HUES6 (cell line): ENCODE measurements around the gene PLP1.
"Not testable (repeated sequence)": the region's sequence is repeated elsewhere in the genome, so short reads cannot be mapped to it uniquely, and the experiment has no call there.

Source experiments
- H3K27ac ChIP-seq: 2 replicates; pipeline ENCODE4 v1.7.0; 2013; ENCODE audit warnings: low read depth, mild to moderate bottlenecking, low read length, inconsistent platforms
- H3K27me3 ChIP-seq: 2 replicates; pipeline ENCODE4 v1.6.1; 2013; ENCODE audit warnings: low read length; ENCODE audit not compliant: control insufficient read depth, insufficient read depth
- H3K36me3 ChIP-seq: 2 replicates; pipeline ENCODE4 v1.6.1; 2013; ENCODE audit warnings: low read length; ENCODE audit not compliant: control insufficient read depth, insufficient read depth
- H3K4me1 ChIP-seq: 2 replicates; pipeline ENCODE4 v1.6.1; 2013; ENCODE audit warnings: low read length; ENCODE audit not compliant: control insufficient read depth, insufficient read depth
- H3K4me3 ChIP-seq: 2 replicates; pipeline ENCODE4 v1.5.1; 2013; ENCODE audit warnings: low read depth, low read length
- H3K9ac ChIP-seq: one replicate; pipeline ENCODE4 v1.6.1; 2013; ENCODE audit warnings: mild to moderate bottlenecking, low read length
- H3K9me3 ChIP-seq: 2 replicates; pipeline ENCODE4 v1.6.1; 2013; ENCODE audit warnings: low read depth, low read length; ENCODE audit not compliant: control insufficient read depth, insufficient read depth

PLP1 gene

GRCh38 chrX:103793545-103793940 lies 16.9 kb downstream of the PLP1 start:
- no peak overlapping the region for H3K9ac ChIP-seq
- H3K27me3 ChIP-seq = peaks cover 14% of the 10 kb centered on the region; the same call in 1 of the 2 replicates
- H3K4me1 ChIP-seq = peaks cover 5% of the 10 kb centered on the region; the same call in 1 of the 2 replicates
- no peak overlapping the region for H3K4me3 ChIP-seq
- no peaks in the 10 kb centered on the region for H3K9me3 ChIP-seq
- H3K36me3 ChIP-seq = peaks cover 35% of the 10 kb centered on the region
- no peak overlapping the region for H3K27ac ChIP-seq

- Histone ChIP-seq H3K27me3 (peaks cover 12% of the 10 kb centered on the region; the same call in 1 of the 2 replicates), H3K4me3 (no peak overlapping the region), H3K36me3 (peaks cover 30% of the 10 kb centered on the region), H3K4me1 (peaks cover 5% of the 10 kb centered on the region; the same call in 1 of the 2 replicates), H3K27ac (no peak overlapping the region), H3K9ac (no peak overlapping the region), H3K9me3 (no peaks in the 10 kb centered on the region)
Observed at GRCh38 chrX:103794119-103794518, 17.5 kb downstream of the PLP1 start.

DNA sequence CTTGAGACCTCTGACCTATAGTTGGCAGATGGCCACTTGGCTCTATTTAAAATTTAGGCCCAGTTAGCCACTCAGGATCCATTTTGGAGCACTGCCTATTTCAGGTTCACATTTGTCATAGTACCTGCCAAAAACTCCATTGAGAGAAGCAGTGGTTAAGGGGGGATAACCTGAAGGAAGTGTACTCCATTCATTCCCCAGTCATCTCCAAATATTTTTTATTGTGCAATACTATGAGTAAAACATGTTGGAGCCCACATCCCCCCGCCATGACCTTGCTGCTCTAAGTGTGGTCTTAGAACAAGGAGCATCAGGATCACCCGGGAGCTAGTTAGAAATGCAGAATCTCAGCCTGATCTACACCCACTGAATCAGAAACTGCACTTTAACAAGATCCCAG lies 21.1 kb downstream of the PLP1 start:
- H3K27me3 ChIP-seq = peaks cover 28% of the 10 kb centered on the region; the same call in 1 of the 2 replicates
- H3K27ac ChIP-seq = no peak overlapping the region
- H3K4me1 ChIP-seq = no peaks in the 10 kb centered on the region; the same call in 1 of the 2 replicates
- H3K9me3 ChIP-seq = no peaks in the 10 kb centered on the region
- no peak overlapping the region for H3K9ac ChIP-seq
- H3K4me3 ChIP-seq = no peak overlapping the region
- no peaks in the 10 kb centered on the region for H3K36me3 ChIP-seq

GRCh38 chrX:103800318-103800717 lies 23.7 kb downstream of the PLP1 start:
- peaks cover 36% of the 10 kb centered on the region; the same call in 1 of the 2 replicates for H3K27me3 ChIP-seq
- no peaks in the 10 kb centered on the region for H3K9me3 ChIP-seq
- H3K4me3 ChIP-seq = no peak overlapping the region
- H3K4me1 ChIP-seq = no peaks in the 10 kb centered on the region
- H3K36me3 ChIP-seq = no peaks in the 10 kb centered on the region
- no peak overlapping the region for H3K9ac ChIP-seq
- no peak overlapping the region for H3K27ac ChIP-seq

DNA sequence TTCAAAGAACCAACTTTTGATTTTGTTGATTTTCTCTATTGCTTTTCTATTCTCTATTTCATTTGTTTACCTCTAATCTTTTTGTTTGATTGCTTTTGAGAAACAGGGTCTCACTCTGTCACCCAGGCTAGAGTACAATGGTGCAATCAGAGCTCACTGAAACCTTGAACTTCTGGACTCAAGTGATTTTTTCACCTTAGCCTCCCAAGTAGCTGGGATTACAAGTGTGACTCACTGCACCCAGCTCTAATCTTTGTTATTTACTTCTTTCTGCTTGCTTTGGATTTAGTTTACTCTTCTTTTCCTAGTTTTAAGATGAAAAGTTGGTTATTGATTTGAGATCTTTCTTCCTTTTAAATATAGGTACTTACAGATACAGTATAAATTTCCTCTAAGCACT lies 29.2 kb downstream of the PLP1 start:
- no peaks in the 10 kb centered on the region for H3K36me3 ChIP-seq
- no peak overlapping the region for H3K4me3 ChIP-seq
- peaks cover 29% of the 10 kb centered on the region; the same call in 1 of the 2 replicates for H3K27me3 ChIP-seq
- no peaks in the 10 kb centered on the region for H3K9me3 ChIP-seq
- H3K4me1 ChIP-seq = peaks cover 8% of the 10 kb centered on the region; the same call in 1 of the 2 replicates
- no peak overlapping the region for H3K27ac ChIP-seq
- no peak overlapping the region for H3K9ac ChIP-seq

GRCh38 chrX:103806862-103807474 lies 30.3 kb downstream of the PLP1 start:
- Histone ChIP-seq H3K4me3 (no peak overlapping the region), H3K9ac (no peak overlapping the region), H3K36me3 (no peaks in the 10 kb centered on the region), H3K4me1 (peaks cover 11% of the 10 kb centered on the region; the same call in 1 of the 2 replicates), H3K9me3 (no peaks in the 10 kb centered on the region), H3K27me3 (peaks cover 29% of the 10 kb centered on the region; the same call in 1 of the 2 replicates), H3K27ac (no peak overlapping the region)

- no peak overlapping the region for H3K27ac ChIP-seq
- H3K4me1 ChIP-seq = peaks cover 15% of the 10 kb centered on the region; the same call in 1 of the 2 replicates
- no peak overlapping the region for H3K9ac ChIP-seq
- H3K4me3 ChIP-seq = no peak overlapping the region
- H3K27me3 ChIP-seq = peaks cover 18% of the 10 kb centered on the region; the same call in 1 of the 2 replicates
- H3K9me3 ChIP-seq = no peaks in the 10 kb centered on the region
- no peaks in the 10 kb centered on the region for H3K36me3 ChIP-seq
Observed at GRCh38 chrX:103811858-103812257, 35.2 kb downstream of the PLP1 start.

- not testable (repeated sequence) for H3K4me1 ChIP-seq, H3K27me3 ChIP-seq, H3K9me3 ChIP-seq, H3K9ac ChIP-seq, H3K27ac ChIP-seq, H3K36me3 ChIP-seq, H3K4me3 ChIP-seq
Observed at GRCh38 chrX:103817101-103817500, 40.5 kb downstream of the PLP1 start.

DNA sequence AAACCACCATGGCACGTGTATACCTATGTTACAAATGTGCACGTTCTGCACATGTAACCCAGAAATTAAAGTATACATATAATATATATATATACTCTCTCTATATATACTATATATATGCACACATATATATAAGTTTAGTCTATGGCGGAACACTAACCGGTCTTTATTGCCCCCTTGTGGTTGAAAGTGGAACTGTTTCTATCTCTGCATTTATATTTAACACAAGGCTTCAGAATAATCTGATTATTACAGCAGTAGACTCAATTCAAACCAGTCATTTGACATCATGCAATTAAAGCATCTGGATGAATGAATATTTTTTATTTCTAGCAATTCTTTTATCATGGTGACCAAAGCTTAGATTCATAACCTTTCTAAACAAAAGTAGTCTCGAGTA lies 40.9 kb downstream of the PLP1 start:
- no peak overlapping the region for H3K4me3 ChIP-seq

DNA sequence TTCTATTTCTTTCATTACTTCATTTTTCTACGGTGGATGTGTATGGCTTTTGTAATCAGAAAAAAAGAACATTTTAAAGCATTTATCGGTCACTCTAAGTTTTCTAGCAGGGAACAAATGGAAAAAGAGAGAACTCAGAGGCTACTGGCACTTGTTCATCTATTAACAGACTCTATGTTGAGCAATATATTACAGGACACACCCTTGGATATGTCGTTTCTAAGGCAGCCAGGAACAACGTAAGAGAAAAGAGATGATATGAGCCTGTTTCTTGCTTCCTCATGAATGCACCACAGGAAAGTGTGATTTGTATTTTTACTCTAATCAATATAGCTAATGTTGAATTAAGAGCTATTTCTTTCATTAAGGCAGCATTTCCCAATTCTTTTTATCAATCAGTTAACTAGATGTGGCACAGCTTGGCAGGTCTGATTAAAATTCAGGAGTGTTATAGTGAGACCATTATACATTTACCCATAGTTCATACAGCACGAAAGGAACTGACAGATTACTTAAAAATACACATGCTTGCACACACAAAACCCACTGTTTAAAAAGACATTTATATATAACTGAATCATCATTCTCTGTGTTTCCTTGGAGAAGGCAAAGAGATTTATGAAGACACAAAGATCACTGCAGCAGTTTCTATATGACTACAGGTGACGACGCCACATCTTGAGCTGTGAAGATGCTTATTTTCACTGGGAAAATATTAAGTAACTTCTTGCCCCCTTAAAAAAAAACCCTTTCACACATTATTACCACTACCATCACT lies 42.4 kb downstream of the PLP1 start:
- no peak overlapping the region for H3K27ac ChIP-seq
- no peaks in the 10 kb centered on the region for H3K36me3 ChIP-seq
- H3K9me3 ChIP-seq = no peaks in the 10 kb centered on the region
- H3K9ac ChIP-seq = no peak overlapping the region
- peaks cover 12% of the 10 kb centered on the region; the same call in 1 of the 2 replicates for H3K27me3 ChIP-seq
- H3K4me3 ChIP-seq = no peak overlapping the region
- no peaks in the 10 kb centered on the region for H3K4me1 ChIP-seq

More for the DNA sequence above, 40.9 kb downstream of the PLP1 start:
- no peak overlapping the region for H3K27ac ChIP-seq
- no peaks in the 10 kb centered on the region for H3K4me1 ChIP-seq
- no peak overlapping the region for H3K9ac ChIP-seq
- H3K9me3 ChIP-seq = no peaks in the 10 kb centered on the region
- peaks cover 2% of the 10 kb centered on the region; the same call in 1 of the 2 replicates for H3K27me3 ChIP-seq
- H3K36me3 ChIP-seq = no peaks in the 10 kb centered on the region

DNA sequence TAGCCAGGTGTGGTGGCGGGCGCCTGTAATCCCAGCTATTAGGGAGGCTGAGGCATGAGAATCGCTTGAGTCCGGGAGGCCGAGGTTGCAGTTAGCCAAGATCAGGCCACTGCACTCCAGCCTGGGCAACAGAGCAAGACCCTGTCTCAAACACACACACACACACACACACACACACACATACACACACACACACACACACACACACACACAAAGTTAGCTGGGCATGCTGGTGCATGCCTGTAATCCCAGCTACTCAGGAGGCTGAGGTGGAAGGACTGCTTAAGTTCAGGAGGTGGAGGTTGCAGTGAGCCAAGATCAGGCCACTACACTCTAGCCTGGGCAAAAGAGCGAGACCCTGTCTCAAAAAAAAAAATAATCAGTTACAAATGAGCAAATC lies 44.2 kb downstream of the PLP1 start:
- H3K9me3 ChIP-seq, H3K27ac ChIP-seq, H3K4me1 ChIP-seq, H3K9ac ChIP-seq, H3K4me3 ChIP-seq, H3K36me3 ChIP-seq: not testable (repeated sequence)
- peaks cover 27% of the 10 kb centered on the region for H3K27me3 ChIP-seq
